WTC11 (cell line): ENCODE measurements around the gene NAV3. TPM values are rescaled to one million over a fixed set of nuclear protein-coding genes. Genes with fewer than 3 reads are reported as not detected.

Experiments
- ATAC-seq: fragments of 200-7000 bp; cut with Tn5 transposase; 2 replicates; pipeline ENCODE4 v1.10.0; 2021; ENCODE audit warnings: mild to moderate bottlenecking, moderate library complexity
- CTCF ChIA-PET: fragments of 300-600 bp; sonication (Branson Sonifier 250); formaldehyde crosslinking; loops from one replicate; lab custom pipeline; 2021; ENCODE audit warnings: antibody characterized with exemption; lab: Charles Lee
- POLR2A ChIA-PET: fragments of 350-600 bp; sonication (Branson Sonifier 250); formaldehyde crosslinking; loops from one replicate; lab custom pipeline; 2021; ENCODE audit warnings: antibody characterized with exemption; lab: Charles Lee
- DNase-seq: peaks from one replicate; pipeline ENCODE4 v3.0.0; 2021; ENCODE audit warnings: low spot score
- H3K27ac Mint-ChIP-seq: 2 replicates; pipeline ENCODE4 v1.8.0; 2021; ENCODE audit warnings: mixed read lengths
- H3K27me3 Mint-ChIP-seq: 2 replicates; pipeline ENCODE4 v1.8.0; 2021; ENCODE audit warnings: low read depth, mild to moderate bottlenecking, moderate library complexity, mixed read lengths
- H3K36me3 Mint-ChIP-seq: 2 replicates; pipeline ENCODE4 v1.8.0; 2021; ENCODE audit warnings: mixed read lengths
- H3K4me1 Mint-ChIP-seq: 2 replicates; pipeline ENCODE4 v1.8.0; 2022; ENCODE audit warnings: mixed read lengths
- H3K4me3 Mint-ChIP-seq: 2 replicates; pipeline ENCODE4 v1.8.0; 2021; ENCODE audit warnings: mild to moderate bottlenecking, moderate library complexity, mixed read lengths
- H3K9me3 Mint-ChIP-seq: 2 replicates; pipeline ENCODE4 v1.8.0; 2021; ENCODE audit warnings: mixed read lengths
- AFF4 ChIP-seq: sonication (generic); formaldehyde crosslinking; IDR thresholded peaks from 2 replicates; pipeline ENCODE4 v1.8.1; 2023; ENCODE audit warnings: mild to moderate bottlenecking, missing genetic modification reagents, borderline replicate concordance
- ATF1 ChIP-seq: sonication (generic); formaldehyde crosslinking; IDR thresholded peaks from 2 replicates; pipeline ENCODE4 v1.8.1; 2023; ENCODE audit warnings: mild to moderate bottlenecking, moderate library complexity, missing genetic modification reagents
- ATF2 ChIP-seq: sonication (generic); formaldehyde crosslinking; IDR thresholded peaks from 2 replicates; pipeline ENCODE4 v1.8.1; 2022; ENCODE audit warnings: low read depth, missing genetic modification reagents, borderline replicate concordance
- ATF3 ChIP-seq: sonication (generic); formaldehyde crosslinking; conservative IDR thresholded peaks from 2 replicates; pipeline ENCODE4 v1.8.1; 2022; ENCODE audit warnings: mild to moderate bottlenecking, missing genetic modification reagents
- ATF6 ChIP-seq: sonication (generic); formaldehyde crosslinking; IDR thresholded peaks from 2 replicates; pipeline ENCODE4 v1.8.1; 2023; ENCODE audit warnings: mild to moderate bottlenecking, missing genetic modification reagents
- CREM ChIP-seq: sonication (generic); formaldehyde crosslinking; IDR thresholded peaks from 2 replicates; pipeline ENCODE4 v1.8.1; 2022; ENCODE audit warnings: mild to moderate bottlenecking, missing genetic modification reagents, moderate library complexity
- EMX1 ChIP-seq: fragments of 250-450 bp; sonication (Bioruptor Pico); IDR thresholded peaks from 2 replicates; pipeline ENCODE4 v1.8.0; 2021; ENCODE audit warnings: mild to moderate bottlenecking
- ERG ChIP-seq: fragments of 250-450 bp; sonication (Bioruptor Pico); IDR thresholded peaks from 2 replicates; pipeline ENCODE4 v1.8.0; 2021; ENCODE audit warnings: mild to moderate bottlenecking
- GTF2I ChIP-seq: fragments of 250-450 bp; sonication (Bioruptor Pico); conservative IDR thresholded peaks from 2 replicates; pipeline ENCODE4 v1.4.0; 2021; ENCODE audit warnings: mild to moderate bottlenecking
- HMGA2 ChIP-seq: fragments of 250-450 bp; sonication (Bioruptor Pico); IDR thresholded peaks from 2 replicates; pipeline ENCODE4 v1.4.0; 2021; ENCODE audit warnings: mild to moderate bottlenecking, moderate library complexity
- PRDM15 ChIP-seq: sonication (generic); formaldehyde crosslinking; IDR thresholded peaks from 2 replicates; pipeline ENCODE4 v1.8.0; 2022; ENCODE audit warnings: missing genetic modification reagents
- SOX15 ChIP-seq: fragments of 250-450 bp; sonication (Bioruptor Pico); IDR thresholded peaks from 2 replicates; pipeline ENCODE4 v1.9.0; 2021; ENCODE audit warnings: mild to moderate bottlenecking
- ZBTB21 ChIP-seq: sonication (generic); formaldehyde crosslinking; IDR thresholded peaks from 2 replicates; pipeline ENCODE4 v1.8.1; 2023; ENCODE audit warnings: mild to moderate bottlenecking, missing genetic modification reagents, borderline replicate concordance
- ZBTB43 ChIP-seq: sonication (generic); formaldehyde crosslinking; IDR thresholded peaks from 2 replicates; pipeline ENCODE4 v1.8.1; 2023; ENCODE audit warnings: mild to moderate bottlenecking, missing genetic modification reagents
- ZMAT4 ChIP-seq: fragments of 250-450 bp; sonication (Bioruptor Pico); IDR thresholded peaks from 2 replicates; pipeline ENCODE4 v1.9.0; 2021; ENCODE audit warnings: mild to moderate bottlenecking
- ZNF121 ChIP-seq: sonication (generic); formaldehyde crosslinking; IDR thresholded peaks from 2 replicates; pipeline ENCODE4 v1.8.0; 2023; ENCODE audit warnings: missing genetic modification reagents
- total RNA-seq: library from RNA; stranded (reverse); gene quantifications from 3 replicates; pipeline ENCODE4 v1.2.3, GENCODE V29; 2021

The NAV3 gene
- total RNA-seq, 1 experiment from 2014 or later: 3.3 TPM

- no peak for TF ChIP-seq ERG (CRISPR knock-in tag)
- TF ChIP-seq ATF6 (CRISPR knock-in tag): no peak
- TF ChIP-seq ATF2 (CRISPR knock-in tag): no peak
- TF ChIP-seq ATF1 (CRISPR knock-in tag): no peak
- no peak for TF ChIP-seq CREM (CRISPR knock-in tag)
- TF ChIP-seq ZNF121 (CRISPR knock-in tag): no peak
- no peak for TF ChIP-seq EMX1 (CRISPR knock-in tag)
- no peak for TF ChIP-seq HMGA2 (CRISPR knock-in tag)
- no peak for TF ChIP-seq ZBTB43 (CRISPR knock-in tag)
- no peak for TF ChIP-seq ZMAT4
- no peak for TF ChIP-seq GTF2I
- TF ChIP-seq SOX15 (CRISPR knock-in tag): no peak
- no peak for TF ChIP-seq AFF4 (CRISPR knock-in tag)
- no peak for TF ChIP-seq ZBTB21 (CRISPR knock-in tag)
- no peak for TF ChIP-seq ATF3 (CRISPR knock-in tag)
- TF ChIP-seq PRDM15 (CRISPR knock-in tag): no peak
- H3K27me3 Mint-ChIP-seq: no peaks in the 10 kb centered on the region
- POLR2A ChIA-PET: no interaction called here
- H3K4me3 Mint-ChIP-seq: no peak overlapping the region
- no peak for DNase-seq
- CTCF ChIA-PET: no interaction called here
- peaks cover 14% of the 10 kb centered on the region for H3K4me1 Mint-ChIP-seq
- no peaks in the 10 kb centered on the region for H3K36me3 Mint-ChIP-seq
- ATAC-seq: no peak
- H3K9me3 Mint-ChIP-seq: no peaks in the 10 kb centered on the region
- H3K27ac Mint-ChIP-seq: no peak overlapping the region
These were observed 2.6 kb downstream of the NAV3 start for GRCh38 chr12:77833329-77833728.
